Esophagus squamous epithelium (tissue), 5 donors: ENCODE data around the gene PLCXD1. TPM values are rescaled to one million over a fixed set of nuclear protein-coding genes. Genes with fewer than 3 reads are reported as not detected.
"Not testable (repeated sequence)": the region's sequence is repeated elsewhere in the genome, so short reads cannot be mapped to it uniquely, and the experiment has no call there.

ENCODE experiments used
- DNase-seq: peaks from one replicate; lab custom pipeline; 2025; lab: John Stamatoyannopoulos, UW
- H3K27ac ChIP-seq, 4 donors: fragments of 200-600 bp; sonication (generic); one replicate each; pipeline ENCODE4 v1.5.1; 2016 to 2019; ENCODE audit warnings: mild to moderate bottlenecking in 1 of 4
- H3K27me3 ChIP-seq, 4 donors: fragments of 200-600 bp; sonication (generic); 1 replicate in 3 of 4; 2 replicates in 1 of 4; pipeline versions ENCODE4 v1.5.1 to v1.6.0; 2017 to 2021; ENCODE audit warnings: antibody characterized with exemption in 1 of 4
- H3K36me3 ChIP-seq, 3 donors: fragments of 200-600 bp; sonication (generic); one replicate each; pipeline ENCODE4 v1.5.1; 2016 to 2019
- H3K4me1 ChIP-seq, 3 donors: fragments of 200-600 bp; sonication (generic); one replicate each; pipeline ENCODE4 v1.5.1; 2017 to 2019
- H3K4me3 ChIP-seq, 4 donors: fragments of 200-600 bp; sonication (generic); 1 replicate in 3 of 4; 2 replicates in 1 of 4; pipeline ENCODE4 v1.5.1; 2016 to 2019; ENCODE audit warnings: mild to moderate bottlenecking in 2 of 4, moderate library complexity in 1 of 4
- H3K9me3 ChIP-seq, 3 donors: fragments of 200-600 bp; sonication (generic); one replicate each; pipeline ENCODE4 v1.5.1; 2016 to 2019
- CTCF ChIP-seq, 6 experiments: fragments of 450-650 bp in 4 of 6; fragments of 200-600 bp in 2 of 6; sonication (generic) in 2 of 6; IDR thresholded peaks; one replicate each; pipeline ENCODE4 v1.5.1; 2016 to 2019; ENCODE audit warnings: antibody characterized with exemption in 6 of 6, mild to moderate bottlenecking in 4 of 6, moderate library complexity in 4 of 6
- POLR2A ChIP-seq, 4 donors: fragments of 450-650 bp; IDR thresholded peaks; one replicate each; pipeline ENCODE4 v1.6.1; 2017; ENCODE audit warnings: antibody characterized with exemption in 4 of 4, mild to moderate bottlenecking in 4 of 4, moderate library complexity in 3 of 4
- WGBS, 2 donors: methylation state at CpG; one replicate each; pipeline ENCODE4 v1.1.5; 2018; 5-methylcytosine and 5-hydroxymethylcytosine counted together
- intact Hi-C: fragments of 100-400 bp; cut with DNase I; formaldehyde crosslinking; loops from one replicate; pipeline ENCODE4 v1.15.0; 2022
- total RNA-seq, 4 donors: library from RNA; depleted of rRNA; stranded (reverse); fragments of >200 nt; gene quantifications; one replicate each; pipeline ENCODE4 v1.1.0, GENCODE V29; 2016
- donor health status: DM: yes; HTN: yes; CAD: no.

PLCXD1 gene
- total RNA-seq, 4 donors from 2014 or later, result 5.7 to 27.1 (median 18.3) TPM

- 92 to 98% methylated on average over 24 to 40 of the region's 61 CpGs for WGBS, 2 donors
- intact Hi-C loops, result no loop called here
- TF ChIP-seq POLR2A (IDR thresholded peaks at IDR 0.05), result no peak
- no peak for TF ChIP-seq CTCF (IDR thresholded peaks at IDR 0.05)
- Histone ChIP-seq H3K27ac (no peak overlapping the region), H3K36me3 (peaks cover 0 to 57% (median 0%) of the 10 kb centered on the region in 3 donors), H3K9me3 (no peaks in the 10 kb centered on the region), H3K27me3 (no peaks in the 10 kb centered on the region), H3K4me3 (no peak overlapping the region), H3K4me1 (no peaks in the 10 kb centered on the region)
- no peak for DNase-seq
Observed at GRCh38 chrX:350534-351323, 69.5 kb downstream of the PLCXD1 start.

GRCh38 chrX:351324-351641 lies 70.1 kb downstream of the PLCXD1 start:
- H3K9me3 ChIP-seq, H3K27me3 ChIP-seq, intact Hi-C loops, DNase-seq, H3K27ac ChIP-seq, H3K4me1 ChIP-seq, H3K4me3 ChIP-seq: not testable (repeated sequence)
- H3K36me3 ChIP-seq, result peaks cover 0 to 51% (median 0%) of the 10 kb centered on the region in 3 donors
- WGBS, 2 donors, result 85 to 89% methylated on average over 3 to 8 of the region's 13 CpGs

DNA sequence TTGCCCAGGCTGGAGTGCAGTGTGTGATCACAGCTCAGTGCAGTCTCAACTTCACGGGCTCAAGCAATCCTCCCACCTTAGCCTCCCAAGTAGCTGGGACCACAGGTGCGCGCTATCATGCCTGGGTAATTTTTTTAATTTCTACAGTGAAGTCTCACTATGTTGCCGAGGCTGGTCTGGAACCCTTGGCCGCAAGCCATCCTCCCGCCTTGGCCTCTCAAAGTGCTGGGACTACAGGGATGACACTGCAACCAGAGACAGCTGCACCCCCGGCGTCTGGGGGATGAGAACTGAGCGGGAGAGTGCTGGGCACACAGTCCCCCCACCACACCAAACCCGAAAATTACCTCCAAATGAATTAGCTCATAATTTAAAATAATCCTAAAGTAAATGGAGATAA lies 70.6 kb downstream of the PLCXD1 start:
- Histone ChIP-seq H3K36me3 (peaks cover 0 to 47% (median 0%) of the 10 kb centered on the region in 3 donors), H3K27ac (no peak overlapping the region), H3K4me3 (no peak overlapping the region), H3K4me1 (no peaks in the 10 kb centered on the region), H3K27me3 (no peaks in the 10 kb centered on the region), H3K9me3 (no peaks in the 10 kb centered on the region)
- intact Hi-C loops, result no loop called here
- 83 to 93% methylated on average over 3 to 8 of the region's 10 CpGs for WGBS, 2 donors
- TF ChIP-seq POLR2A (IDR thresholded peaks at IDR 0.05), result no peak
- no peak for TF ChIP-seq CTCF (IDR thresholded peaks at IDR 0.05)
- DNase-seq, result no peak

- H3K4me3 ChIP-seq, result no peak overlapping the region
- H3K36me3 ChIP-seq, result peaks cover 0 to 42% (median 0%) of the 10 kb centered on the region in 3 donors
- intact Hi-C loops, result no loop called here
- TF ChIP-seq CTCF (IDR thresholded peaks at IDR 0.05) (no peak), POLR2A (IDR thresholded peaks at IDR 0.05) (no peak)
- DNase-seq, result no peak
- 91 to 98% methylated on average over 16 to 26 of the region's 27 CpGs for WGBS, 2 donors
- H3K27me3 ChIP-seq, result no peaks in the 10 kb centered on the region
- H3K4me1 ChIP-seq, result no peaks in the 10 kb centered on the region
- no peaks in the 10 kb centered on the region for H3K9me3 ChIP-seq
- H3K27ac ChIP-seq, result no peak overlapping the region
Observed at GRCh38 chrX:352181-352580, 71.0 kb downstream of the PLCXD1 start.

DNA sequence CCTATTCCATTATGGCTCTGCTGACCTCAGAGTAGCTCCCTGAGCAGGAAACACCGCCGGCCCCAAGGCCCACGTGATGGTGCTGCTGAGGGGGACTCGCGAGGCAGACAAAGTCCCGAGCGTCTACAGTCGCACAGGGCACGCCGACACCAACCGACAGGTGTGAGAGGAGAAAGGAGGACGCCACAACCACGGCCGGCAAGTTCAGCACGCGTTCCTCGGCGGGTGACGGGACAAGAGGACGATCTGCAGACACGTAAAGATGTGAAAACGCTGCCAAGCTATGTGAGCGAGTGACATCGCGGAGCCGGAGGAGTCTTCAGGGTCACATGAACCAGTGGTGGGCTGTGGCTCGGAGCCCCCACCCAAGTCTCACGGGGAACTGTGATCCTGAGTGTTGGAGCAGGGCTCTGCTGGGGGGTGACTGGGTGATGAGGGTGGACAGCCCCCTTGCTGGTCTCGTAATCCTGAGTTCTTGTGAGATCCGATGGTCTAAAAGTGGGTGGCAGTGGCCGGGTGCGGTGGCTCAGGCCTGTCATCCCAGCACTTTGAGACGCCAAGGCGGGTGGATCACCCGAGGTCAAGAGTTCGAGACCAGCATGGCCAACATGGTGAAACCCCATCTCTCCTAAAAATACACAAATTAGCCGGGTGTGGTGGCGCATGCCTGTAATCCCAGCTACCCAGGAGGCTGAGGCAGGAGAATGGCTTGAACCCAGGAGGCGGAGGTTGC lies 71.6 kb downstream of the PLCXD1 start:
- Histone ChIP-seq H3K9me3 (no peaks in the 10 kb centered on the region), H3K27me3 (no peaks in the 10 kb centered on the region), H3K4me3 (no peak overlapping the region), H3K27ac (no peak overlapping the region), H3K36me3 (peaks cover 0 to 38% (median 0%) of the 10 kb centered on the region in 3 donors), H3K4me1 (no peaks in the 10 kb centered on the region)
- TF ChIP-seq POLR2A (IDR thresholded peaks at IDR 0.05) (no peak), CTCF (IDR thresholded peaks at IDR 0.05) (no peak)
- intact Hi-C loops, result no loop called here
- 86 to 98% methylated on average over 11 to 24 of the region's 39 CpGs for WGBS, 2 donors
- no peak for DNase-seq

Other genes with a start within 250 kb of the PLCXD1 start
- 10 to 100 TPM; 22.2 to 45.4 (median 28.0) TPM for gene GTPBP6, start 37.4 kb downstream of the PLCXD1 start, total RNA-seq
- 10 to 100 TPM in 3 of 4 donors, 1 to 10 TPM in 1; 7.9 to 26.1 (median 24.1) TPM for gene PPP2R3B, start 105.5 kb downstream of the PLCXD1 start, total RNA-seq